Right ventricle myocardium superior (tissue), 1 donor: Measurements from ENCODE around the gene TMEM37. TPM values are rescaled to one million over a fixed set of nuclear protein-coding genes. Genes with fewer than 3 reads are reported as not detected.

ENCODE experiments used
- ATAC-seq: fragments of 200-7000 bp; cut with Tn5 transposase; one replicate; pipeline ENCODE4 v1.9.1; 2020; ENCODE audit warnings: mild to moderate bottlenecking; ENCODE audit not compliant: poor library complexity
- DNase-seq: peaks from one replicate; pipeline ENCODE4 v3.0.0-alpha.2; 2020
- intact Hi-C: fragments of 100-400 bp; cut with DNase I; formaldehyde crosslinking; loops from one replicate; pipeline ENCODE4 v1.11.2; 2022
- total RNA-seq: library from RNA; stranded (reverse); fragmentation: NEBNext Ultra II Directional; extraction: Animal tissue kit (Norgen Biotek cat#: 25700); gene quantifications from one replicate; pipeline ENCODE4 v1.2.1, GENCODE V29; 2021
- donor health status: DM: no; HTN: yes; CAD: no; lungs with severe emphysema.

TMEM37 gene
- total RNA-seq, 1 donor from 2014 or later: 2.8 TPM

GRCh38 chr2:119442226-119442619 lies 10.6 kb downstream of the TMEM37 start:
- intact Hi-C loops: no loop called here
- no peak for ATAC-seq
- DNase-seq: no peak

GRCh38 chr2:119442850-119443249 lies 11.2 kb downstream of the TMEM37 start:
- ATAC-seq (no peak), DNase-seq (no peak)
- intact Hi-C loops: no loop called here

DNA sequence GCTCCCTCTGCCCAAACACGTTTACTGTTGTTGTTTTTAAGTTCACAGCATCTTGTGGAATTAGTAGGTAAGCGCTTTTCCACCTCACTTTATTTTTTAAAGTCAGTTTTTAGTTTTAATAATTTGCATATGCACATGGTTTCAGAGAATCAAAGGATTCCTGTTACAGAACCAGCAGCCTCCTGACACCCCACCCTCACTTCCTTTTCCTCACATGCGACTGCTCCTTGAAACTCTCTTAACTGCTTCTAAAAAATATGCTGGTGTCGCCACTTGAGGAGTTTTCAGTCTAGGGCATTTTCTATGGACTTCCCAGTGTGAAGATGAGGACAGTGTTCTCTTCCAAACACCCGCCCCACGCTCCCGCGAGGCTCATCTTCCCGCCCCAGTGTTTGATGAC lies 14.4 kb downstream of the TMEM37 start:
- no peak for DNase-seq
- intact Hi-C loops: no loop called here
- ATAC-seq: no peak

GRCh38 chr2:119448427-119449141 lies 16.9 kb downstream of the TMEM37 start:
- no peak for DNase-seq
- intact Hi-C loops: no loop called here
- ATAC-seq: no peak

DNA sequence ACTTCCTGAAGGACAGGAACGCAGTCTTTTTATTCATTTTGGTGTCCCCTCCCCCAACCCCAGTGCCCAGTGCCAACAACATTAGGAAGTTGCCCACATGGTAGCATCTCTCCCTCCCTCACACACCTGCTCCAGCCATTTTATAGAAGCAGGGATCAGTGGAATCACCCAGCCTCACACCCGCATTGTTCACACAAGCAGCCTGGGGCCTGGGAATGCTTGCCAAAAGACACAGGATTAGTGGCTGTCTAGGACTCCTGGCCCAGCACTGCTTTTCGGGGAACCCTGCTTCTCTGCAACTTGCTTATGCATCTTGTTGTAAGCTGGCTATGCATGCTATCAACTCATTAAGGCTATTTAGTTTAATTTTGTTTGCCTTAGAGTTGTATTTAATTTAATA lies 17.9 kb downstream of the TMEM37 start:
- DNase-seq (no peak), ATAC-seq (no peak)
- intact Hi-C loops: no loop called here

- intact Hi-C loops: no loop called here
- DNase-seq: no peak
- no peak for ATAC-seq
Observed at GRCh38 chr2:119451336-119452050, 19.8 kb downstream of the TMEM37 start.

DNA sequence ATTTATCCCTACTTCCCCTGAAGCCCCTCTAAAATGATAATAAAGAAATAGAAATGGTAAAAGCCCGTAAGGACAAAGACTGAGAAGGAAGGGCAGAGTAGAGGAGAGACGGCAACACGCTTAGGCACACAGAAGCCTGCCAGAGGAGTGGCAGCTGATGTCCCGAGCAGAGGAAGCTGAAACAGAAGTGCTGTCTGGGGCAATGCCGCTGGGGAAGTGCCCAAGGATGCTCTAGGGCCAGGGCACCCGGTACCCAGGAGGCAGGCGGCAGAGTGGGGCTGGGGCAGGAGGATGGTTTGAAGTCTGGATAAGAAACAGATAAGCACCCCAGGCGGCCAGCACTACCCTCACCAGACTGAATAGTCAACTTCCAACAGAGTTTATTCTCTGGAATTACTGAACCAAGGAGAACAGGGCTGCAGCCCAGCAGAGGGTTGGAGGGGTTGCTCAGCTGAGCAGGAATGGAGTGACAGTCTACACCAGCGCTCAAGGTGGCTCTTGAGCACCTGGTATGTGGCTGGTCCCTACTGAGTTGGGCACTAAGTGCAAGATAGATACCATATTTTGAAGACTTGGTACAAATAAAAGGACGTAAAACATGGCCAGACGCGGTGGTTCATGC lies 22.4 kb downstream of the TMEM37 start:
- no peak for DNase-seq
- intact Hi-C loops: no loop called here

GRCh38 chr2:119455066-119455718 lies 23.5 kb downstream of the TMEM37 start:
- ATAC-seq: no peak
- intact Hi-C loops: no loop called here
- DNase-seq: no peak

More for the DNA sequence above, 22.4 kb downstream of the TMEM37 start:
- ATAC-seq: no peak

- DNase-seq (no peak), ATAC-seq (no peak)
- intact Hi-C loops: no loop called here
Observed at GRCh38 chr2:119460076-119460475, 28.4 kb downstream of the TMEM37 start.

GRCh38 chr2:119461811-119462210 lies 30.2 kb downstream of the TMEM37 start:
- intact Hi-C loops: no loop called here
- no peak for DNase-seq
- ATAC-seq: no peak

GRCh38 chr2:119462574-119462973 lies 30.9 kb downstream of the TMEM37 start:
- intact Hi-C loops: no loop called here
- no peak for ATAC-seq
- no peak for DNase-seq

DNA sequence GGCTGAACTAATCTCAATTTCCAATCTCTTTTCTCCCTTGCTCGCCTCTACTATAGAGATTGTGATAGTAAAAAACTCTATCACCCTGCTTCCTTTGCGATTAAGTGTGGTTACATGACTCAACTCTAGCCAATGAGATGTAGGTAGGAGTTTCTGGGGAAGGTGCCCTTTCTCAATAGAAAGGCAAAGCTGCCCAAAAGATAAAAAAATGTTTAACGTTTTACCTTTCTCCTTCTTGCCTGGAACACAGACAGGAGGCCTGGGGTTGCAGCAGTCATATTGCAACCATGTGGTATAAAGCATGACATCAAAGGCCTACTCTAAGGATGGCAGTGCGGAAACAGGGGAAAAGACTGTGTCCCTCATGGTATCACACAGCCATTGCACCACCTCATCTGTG lies 31.5 kb downstream of the TMEM37 start:
- DNase-seq: no peak
- ATAC-seq: no peak
- intact Hi-C loops: no loop called here

GRCh38 chr2:119463990-119464389 lies 32.3 kb downstream of the TMEM37 start:
- ATAC-seq (no peak), DNase-seq (no peak)
- intact Hi-C loops: no loop called here

GRCh38 chr2:119464981-119465380 lies 33.3 kb downstream of the TMEM37 start:
- intact Hi-C loops: no loop called here
- DNase-seq (no peak), ATAC-seq (peak; percentile 71)

GRCh38 chr2:119465687-119466086 lies 34.0 kb downstream of the TMEM37 start:
- no peak for DNase-seq
- ATAC-seq: no peak
- intact Hi-C loops: no loop called here

DNA sequence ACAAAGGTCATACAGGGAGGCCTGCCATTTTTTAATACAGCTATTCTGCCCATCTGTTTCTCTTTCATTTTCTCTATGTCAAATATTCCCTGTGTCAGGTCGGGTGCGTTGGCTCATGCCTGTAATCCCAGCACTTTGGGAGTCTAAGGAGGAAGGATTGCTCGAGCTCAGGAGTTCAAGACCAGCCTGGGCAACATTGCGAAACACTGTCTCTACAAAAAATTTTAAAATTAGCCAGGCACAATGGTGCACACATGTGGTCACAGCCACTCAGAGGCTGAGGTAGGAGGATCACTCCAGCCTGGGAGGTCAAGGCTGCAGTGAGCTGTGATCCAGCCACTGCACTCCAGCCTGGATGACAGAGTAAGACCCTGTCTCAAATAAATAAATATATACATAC lies 34.7 kb downstream of the TMEM37 start:
- intact Hi-C loops: no loop called here
- DNase-seq: no peak
- no peak for ATAC-seq

GRCh38 chr2:119468154-119468955 lies 36.7 kb downstream of the TMEM37 start:
- ATAC-seq (peak; percentile 69), DNase-seq (no peak)
- intact Hi-C loops: no loop called here

DNA sequence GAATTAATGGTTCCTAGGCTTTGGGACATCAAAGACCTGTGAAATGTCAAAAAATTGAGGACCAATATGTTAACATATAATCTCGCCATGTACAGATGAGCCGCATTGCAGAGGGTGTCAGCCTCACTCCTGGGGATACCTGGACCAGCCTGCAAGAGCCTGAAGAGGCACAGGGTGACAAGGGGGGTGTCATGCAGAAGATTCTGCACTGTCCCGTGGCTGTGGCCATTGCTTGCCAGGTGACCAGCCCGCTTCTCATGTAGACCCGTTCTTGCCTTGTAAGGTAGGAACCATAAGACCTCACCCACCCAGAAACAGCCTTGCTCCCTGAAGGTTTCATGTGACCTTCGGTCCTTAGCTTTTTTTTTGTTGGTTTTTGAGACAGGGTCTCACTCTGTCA lies 37.5 kb downstream of the TMEM37 start:
- intact Hi-C loops: no loop called here
- ATAC-seq (no peak), DNase-seq (no peak)
